Endothelial cell of umbilical vein (primary cell): ENCODE data around the gene TXNRD1. TPM values are rescaled to one million over a fixed set of nuclear protein-coding genes. Genes with fewer than 3 reads are reported as not detected.

Experiments used
- BruUV-seq: library from RNA; stranded (reverse); fragments of 400-500 nt; replicated peaks from 2 replicates; lab custom pipeline; 2021; lab: Mats Ljungman, UMichigan
- CTCF ChIA-PET: fragments of 300-600, 350-600 bp; sonication (Branson Sonifier 250); formaldehyde crosslinking; loops from one replicate; lab custom pipeline; 2021; ENCODE audit warnings: antibody characterized with exemption, inconsistent platforms; lab: Charles Lee
- POLR2A ChIA-PET: fragments of 300-600, 350-600 bp; sonication (Branson Sonifier 250); formaldehyde crosslinking; loops from one replicate; lab custom pipeline; 2021; ENCODE audit warnings: antibody characterized with exemption, inconsistent platforms; lab: Charles Lee
- DNase-seq: peaks from one replicate; pipeline ENCODE4 v3.0.0-alpha.2; 2011; ENCODE audit warnings: low read depth, low spot score
- FAIRE-seq: peaks from 2 replicates; lab custom pipeline; 2011; peaks lifted over from hg19 to GRCh38; lab: Jason Lieb, UNC
- H2AFZ ChIP-seq: 2 replicates; pipeline ENCODE4 v1.6.0; 2012; ENCODE audit warnings: low read depth, low read length, control low read depth, inconsistent platforms
- H3K27ac ChIP-seq: 2 replicates; pipeline ENCODE4 v1.5.1; 2011; ENCODE audit warnings: low read depth, mild to moderate bottlenecking, control low read depth, low read length, moderate library complexity; ENCODE audit not compliant: insufficient read depth
- H3K27me3 ChIP-seq, 2 experiments: 2 replicates each; pipeline versions ENCODE4 v1.6.0 to v1.6.1; 2011; ENCODE audit warnings: low read length in 2 of 2, mixed read lengths in 1 of 2; ENCODE audit not compliant: control insufficient read depth in 2 of 2, insufficient read depth in 2 of 2
- H3K36me3 ChIP-seq, 2 experiments: 2 replicates in 1 of 2; 3 replicates in 1 of 2; pipeline ENCODE4 v1.5.1; 2011; ENCODE audit warnings: low read length in 2 of 2, mild to moderate bottlenecking in 1 of 2, moderate library complexity in 1 of 2; ENCODE audit not compliant: control insufficient read depth in 2 of 2, insufficient read depth in 2 of 2; ENCODE audit errors: extremely low read depth in 1 of 2
- H3K4me1 ChIP-seq: 3 replicates; pipeline ENCODE4 v1.5.1; 2011; ENCODE audit warnings: mild to moderate bottlenecking, low read length; ENCODE audit not compliant: control insufficient read depth, insufficient read depth; ENCODE audit errors: extremely low read depth
- H3K4me2 ChIP-seq: 2 replicates; pipeline ENCODE4 v1.6.1; 2011; ENCODE audit warnings: low read length, control low read depth, mixed read lengths; ENCODE audit not compliant: insufficient read depth
- H3K4me3 ChIP-seq, 3 experiments: fragments of 200-600 bp in 1 of 3; sonication (generic), shearing (Covaris generic) in 1 of 3; replicated peaks in 1 of 3; 2 replicates each; pipeline ENCODE4 v1.5.1; 2011 to 2016; ENCODE audit warnings: control low read depth in 3 of 3, low read length in 3 of 3, mild to moderate bottlenecking in 2 of 3, inconsistent platforms in 1 of 3, low read depth in 1 of 3, moderate library complexity in 1 of 3; ENCODE audit not compliant: insufficient read depth in 1 of 3
- H3K79me2 ChIP-seq: 2 replicates; pipeline ENCODE4 v1.6.0; 2012; ENCODE audit warnings: low read length, inconsistent platforms; ENCODE audit not compliant: control insufficient read depth, insufficient read depth
- H3K9ac ChIP-seq: replicated peaks from 2 replicates; pipeline ENCODE3; 2011; ENCODE audit warnings: low read length, control low read depth; ENCODE audit not compliant: insufficient read depth; ENCODE audit errors: extremely low read depth
- H3K9me1 ChIP-seq: replicated peaks from 3 replicates; pipeline ENCODE4 v1.6.0; 2011; ENCODE audit warnings: mild to moderate bottlenecking, low read length; ENCODE audit not compliant: control insufficient read depth, insufficient read depth; ENCODE audit errors: extremely low read depth
- H3K9me3 ChIP-seq: replicated peaks from 2 replicates; pipeline ENCODE4 v1.5.1; 2012; ENCODE audit warnings: low read length, inconsistent platforms; ENCODE audit not compliant: control insufficient read depth, insufficient read depth
- H4K20me1 ChIP-seq: replicated peaks from 2 replicates; pipeline ENCODE3; 2011; ENCODE audit warnings: mild to moderate bottlenecking, low read length; ENCODE audit not compliant: control insufficient read depth, insufficient read depth; ENCODE audit errors: extremely low read depth
- EZH2 ChIP-seq: IDR thresholded peaks from 2 replicates; pipeline ENCODE4 v1.6.1; 2012; ENCODE audit warnings: borderline replicate concordance, low read depth, mild to moderate bottlenecking, moderate library complexity, low read length, inconsistent platforms; ENCODE audit not compliant: severe bottlenecking
- FOS ChIP-seq: IDR thresholded peaks from 2 replicates; pipeline ENCODE4 v1.6.1; 2011; ENCODE audit warnings: mild to moderate bottlenecking, low read length, moderate library complexity, borderline replicate concordance; ENCODE audit not compliant: insufficient read depth
- GATA2 ChIP-seq: IDR thresholded peaks from 2 replicates; pipeline ENCODE4 v1.7.0; 2011; ENCODE audit warnings: low read depth, mild to moderate bottlenecking, moderate library complexity, mixed read lengths, low read length; ENCODE audit not compliant: insufficient read length, insufficient read depth
- JUN ChIP-seq: IDR thresholded peaks from 2 replicates; pipeline ENCODE4 v1.6.1; 2011; ENCODE audit warnings: borderline replicate concordance, low read depth; ENCODE audit not compliant: insufficient read length, insufficient read depth
- MYC ChIP-seq: IDR thresholded peaks from one replicate; pipeline ENCODE4 v1.6.1; 2011; ENCODE audit warnings: mild to moderate bottlenecking, low read depth, low read length
- POLR2A ChIP-seq: IDR thresholded peaks from 2 replicates; pipeline ENCODE4 v1.6.1; 2012; ENCODE audit warnings: low read depth, mild to moderate bottlenecking, control low read depth, low read length
- POLR2AphosphoS5 ChIP-seq: IDR thresholded peaks from 2 replicates; pipeline ENCODE4 v1.6.1; 2012; ENCODE audit warnings: low read depth, mild to moderate bottlenecking, control low read depth, low read length, moderate library complexity; ENCODE audit not compliant: insufficient read depth
- dilution Hi-C: fragments of 300-500 bp; cut with MboI; formaldehyde crosslinking; loops from one replicate; pipeline ENCODE4 v1.15.0; 2019; ENCODE audit warnings: low sequenced_read_pairs; ENCODE audit not compliant: extremely low pct_ligation_motif_present
- intact Hi-C: fragments of 100-400 bp; cut with micrococcal nuclease; formaldehyde crosslinking; loops from one replicate; pipeline ENCODE4 v1.10.0; 2022
- polyA plus RNA-seq, 4 experiments: library from polyadenylated mRNA; depleted of rRNA in 3 of 4; stranded (reverse) in 3 of 4; unstranded in 1 of 4; fragments of >200 nt; gene quantifications; 2 replicates each; pipeline versions ENCODE4 v1.2.1 to v1.2.3, GENCODE V29; 2011 to 2012; ENCODE audit warnings: missing spikeins in 1 of 4
- total RNA-seq: library from RNA; stranded (reverse); gene quantifications from 2 replicates; pipeline ENCODE4 v1.2.3, GENCODE V29; 2021
- TF ChIP-seq, protein P1 (sequence below): IDR thresholded peaks from 2 replicates; pipeline ENCODE4 v1.6.1; 2011; ENCODE audit not compliant: insufficient read depth, insufficient read length
- TF ChIP-seq, protein P2 (sequence below), 2 donors: IDR thresholded peaks; 1 replicate in 1 of 2; 2 replicates in 1 of 2; pipeline ENCODE4 v1.5.1; 2011; ENCODE audit warnings: low read length in 2 of 2, mild to moderate bottlenecking in 2 of 2, moderate library complexity in 2 of 2, control low read depth in 1 of 2, inconsistent platforms in 1 of 2, low read depth in 1 of 2; ENCODE audit not compliant: insufficient read depth in 1 of 2; ENCODE audit errors: extremely low read depth in 1 of 2

TXNRD1 gene
- total and polyA plus RNA-seq, 2 donors (not counting 3 experiments of a cell fraction or from before 2014, with no cell fraction given): 309 to 566 TPM

DNA sequence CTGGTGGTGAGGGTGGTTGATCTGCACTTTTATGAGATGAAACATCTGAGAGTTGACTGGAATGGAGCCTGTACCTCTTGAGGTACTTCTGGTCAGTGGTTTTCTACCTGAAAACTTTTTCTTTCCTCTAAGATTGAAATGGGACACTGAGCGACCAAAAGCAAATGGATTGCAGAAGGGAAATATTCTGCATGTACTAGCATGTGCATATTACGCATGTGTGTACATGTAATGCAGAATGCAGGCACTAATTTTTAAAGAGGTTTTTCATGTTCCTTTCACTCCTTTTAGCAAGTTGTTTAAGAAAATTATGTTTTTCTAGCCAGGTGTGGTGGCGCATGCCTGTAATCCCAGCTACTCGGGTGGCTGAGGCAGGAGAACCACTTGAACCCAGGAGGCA lies 59.2 kb downstream of the TXNRD1 start:
- Histone ChIP-seq H3K4me3 (no peak overlapping the region), H3K36me3 (no peaks in the 10 kb centered on the region), H3K4me2 (no peak overlapping the region), H4K20me1 (no peaks in the 10 kb centered on the region), H3K9ac (no peak overlapping the region), H3K27me3 (no peaks in the 10 kb centered on the region), H3K27ac (no peak overlapping the region), H3K9me3 (no peaks in the 10 kb centered on the region), H3K79me2 (no peaks in the 10 kb centered on the region), H2AFZ (no peak overlapping the region), H3K9me1 (no peaks in the 10 kb centered on the region), H3K4me1 (peaks cover 21% of the 10 kb centered on the region)
- dilution Hi-C loops (no loop called here), intact Hi-C loops (no loop called here)
- POLR2A ChIA-PET: no interaction called here
- CTCF ChIA-PET: interaction anchor here (1.6 to 2.2 kb wide), 2 partner anchors 16 to 59 kb away, joined by 5 to 7 read pairs; partner anchors contain the start of gene TXNRD1
- no peak for FAIRE-seq
- TF ChIP-seq, protein P1, sequence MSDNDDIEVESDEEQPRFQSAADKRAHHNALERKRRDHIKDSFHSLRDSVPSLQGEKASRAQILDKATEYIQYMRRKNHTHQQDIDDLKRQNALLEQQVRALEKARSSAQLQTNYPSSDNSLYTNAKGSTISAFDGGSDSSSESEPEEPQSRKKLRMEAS: no peak
- no peak for TF ChIP-seq FOS
- TF ChIP-seq, protein P2, sequence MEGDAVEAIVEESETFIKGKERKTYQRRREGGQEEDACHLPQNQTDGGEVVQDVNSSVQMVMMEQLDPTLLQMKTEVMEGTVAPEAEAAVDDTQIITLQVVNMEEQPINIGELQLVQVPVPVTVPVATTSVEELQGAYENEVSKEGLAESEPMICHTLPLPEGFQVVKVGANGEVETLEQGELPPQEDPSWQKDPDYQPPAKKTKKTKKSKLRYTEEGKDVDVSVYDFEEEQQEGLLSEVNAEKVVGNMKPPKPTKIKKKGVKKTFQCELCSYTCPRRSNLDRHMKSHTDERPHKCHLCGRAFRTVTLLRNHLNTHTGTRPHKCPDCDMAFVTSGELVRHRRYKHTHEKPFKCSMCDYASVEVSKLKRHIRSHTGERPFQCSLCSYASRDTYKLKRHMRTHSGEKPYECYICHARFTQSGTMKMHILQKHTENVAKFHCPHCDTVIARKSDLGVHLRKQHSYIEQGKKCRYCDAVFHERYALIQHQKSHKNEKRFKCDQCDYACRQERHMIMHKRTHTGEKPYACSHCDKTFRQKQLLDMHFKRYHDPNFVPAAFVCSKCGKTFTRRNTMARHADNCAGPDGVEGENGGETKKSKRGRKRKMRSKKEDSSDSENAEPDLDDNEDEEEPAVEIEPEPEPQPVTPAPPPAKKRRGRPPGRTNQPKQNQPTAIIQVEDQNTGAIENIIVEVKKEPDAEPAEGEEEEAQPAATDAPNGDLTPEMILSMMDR (IDR thresholded peaks at IDR 0.05; ENCODE audit: extremely low read depth in 1 of 2, insufficient read depth in 1 of 2, low read depth in 1 of 2, low read length in 2 of 2): no peak
- TF ChIP-seq POLR2A: no peak
- no peak for TF ChIP-seq MYC
- TF ChIP-seq GATA2: no peak
- TF ChIP-seq JUN: no peak
- TF ChIP-seq EZH2: no peak
- TF ChIP-seq POLR2AphosphoS5: no peak
- DNase-seq: no peak
- no TSS peak for BruUV-seq
